ENCODE measurements around the gene MYBPC2.
"Not testable (repeated sequence)": the region's sequence is repeated elsewhere in the genome, so short reads cannot be mapped to it uniquely, and the experiment has no call there.

The MYBPC2 gene

DNA sequence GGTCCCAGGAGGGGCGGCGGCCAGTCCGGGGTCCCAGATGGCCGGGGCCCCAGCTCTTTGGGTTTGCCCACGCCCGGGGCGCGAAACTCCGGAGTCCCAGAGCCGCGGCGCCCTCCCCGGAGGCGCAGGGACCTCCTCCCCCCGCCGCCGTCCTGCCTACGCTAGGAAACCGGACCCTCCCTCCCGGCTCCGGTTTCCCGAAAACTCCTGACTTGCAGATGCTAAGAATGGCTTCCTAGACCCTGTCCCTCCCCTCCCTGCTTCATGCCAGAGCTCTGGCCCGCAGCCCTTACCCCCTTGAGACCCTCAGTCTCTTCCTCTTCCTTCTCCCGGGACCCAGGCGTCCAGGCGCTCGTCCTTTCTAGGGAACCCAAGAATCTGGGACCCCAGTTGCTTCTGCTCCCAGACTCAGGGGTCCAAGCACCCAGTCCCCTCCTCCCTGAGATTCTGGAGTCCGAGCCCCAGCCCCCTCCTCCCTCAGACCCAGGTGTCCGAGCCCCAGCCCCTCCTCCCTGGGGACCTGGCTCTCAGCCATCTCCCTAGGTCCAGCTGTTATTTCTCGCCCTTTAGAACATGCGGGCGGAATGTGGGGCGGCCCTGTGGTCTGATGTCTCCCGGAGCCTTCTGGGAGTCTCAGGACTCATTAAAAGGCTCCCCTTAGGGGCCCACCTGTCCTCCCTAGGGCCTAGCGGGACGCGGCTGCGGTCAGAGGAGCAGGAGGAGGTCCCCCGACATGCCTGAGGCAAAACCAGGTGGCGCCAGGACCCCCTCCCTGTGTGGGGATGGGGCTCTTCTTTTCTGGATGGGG is at the start of gene MYBPC2:
Gene MYBPC2 (plus strand): TSS at position 672 of the 808 bp plus-strand sequence. CDS start 62 bp downstream, at position 734.
- DNase-seq = no peak

- DNase-seq = no peak
Measured at GRCh38 chr19:50383001-50383851, 49.5 kb upstream of the MYBPC2 start.

DNA sequence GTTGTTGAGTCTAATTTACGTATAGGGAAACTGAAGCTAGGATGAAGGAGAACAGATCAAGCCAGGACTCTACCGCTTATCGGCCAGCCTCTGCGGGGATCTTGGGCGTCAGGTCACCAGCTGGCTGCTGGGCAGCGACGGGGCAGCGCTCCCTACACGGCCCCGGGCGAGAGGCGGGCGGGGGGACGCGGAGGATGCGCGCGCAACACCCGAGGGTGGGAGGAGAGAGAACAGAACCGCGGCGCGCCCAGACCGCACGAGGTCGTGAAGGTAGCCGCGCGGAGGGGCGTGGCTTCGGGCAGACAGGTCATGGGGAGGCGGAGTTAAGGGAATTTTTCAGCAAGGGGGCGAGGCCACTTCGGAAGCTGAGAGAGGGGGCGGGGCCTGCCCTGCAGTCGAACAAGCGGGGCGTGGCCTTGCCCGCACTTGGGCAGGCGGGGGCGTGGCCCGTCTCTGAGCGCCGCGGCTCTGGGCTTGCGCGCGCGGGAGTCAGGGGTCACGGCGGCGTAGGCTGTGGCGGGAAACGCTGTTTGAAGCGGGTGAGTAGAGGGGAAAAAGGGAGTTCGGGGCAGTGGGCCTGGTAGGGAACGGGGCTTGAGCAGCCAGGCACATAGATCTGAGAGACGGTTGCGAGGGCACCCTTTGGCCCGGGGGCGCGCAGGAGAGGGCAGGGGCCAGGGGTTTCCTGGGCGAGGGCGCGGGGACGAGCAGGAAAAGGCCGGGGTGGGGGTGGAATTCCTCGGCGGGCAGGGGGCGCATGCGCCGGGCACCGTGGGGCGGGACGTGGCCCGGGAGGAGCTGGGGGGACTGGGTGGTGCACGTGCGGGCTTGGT is 48.6 kb upstream of the MYBPC2 start, which contains the start of gene POLD1:
Gene POLD1 (plus strand): TSS at position 496 of the 833 bp plus-strand sequence. CDS start 14,505 bp downstream, outside the sequence.
- peak; percentile 100 for DNase-seq

- DNase-seq = no peak
Measured at GRCh38 chr19:50384685-50385535, 47.8 kb upstream of the MYBPC2 start.

DNA sequence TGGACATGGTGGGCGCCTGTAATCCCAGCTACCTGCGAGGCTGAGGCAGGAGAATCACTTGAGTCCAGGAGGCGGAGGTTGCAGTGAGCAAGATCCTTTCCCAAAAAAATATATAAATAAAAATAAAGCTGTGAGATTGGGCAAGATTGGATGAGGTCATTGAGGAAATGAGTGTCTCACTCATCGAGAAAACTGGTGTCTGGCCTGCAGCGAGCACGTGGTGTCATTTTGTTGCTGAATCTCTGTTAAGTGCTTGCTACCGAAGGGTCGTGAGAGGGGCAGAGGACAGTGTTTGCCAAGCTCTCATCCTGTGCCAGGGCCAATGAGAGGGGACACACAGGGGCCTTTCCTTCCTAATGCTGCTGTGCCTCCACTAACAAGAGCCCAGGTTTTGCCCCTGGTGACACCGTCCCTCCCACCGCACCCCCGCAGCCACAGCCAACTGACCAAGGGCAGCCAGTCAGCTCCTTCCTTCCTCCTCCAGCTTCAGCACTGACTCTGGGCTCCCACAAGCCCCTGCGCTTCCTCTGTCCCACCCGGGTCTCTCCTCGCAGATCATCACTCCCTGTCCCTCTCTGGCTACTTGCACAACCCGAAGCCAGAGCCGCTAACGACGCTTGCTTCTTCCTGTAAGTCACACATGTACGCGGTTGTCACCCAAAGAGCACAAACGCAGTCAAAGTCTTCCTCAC is 45.4 kb upstream of the MYBPC2 start:
- DNase-seq = no peak

- no peak for DNase-seq
Measured at GRCh38 chr19:50387868-50388245, 44.8 kb upstream of the MYBPC2 start.

GRCh38 chr19:50390295-50390694 is 42.4 kb upstream of the MYBPC2 start:
- DNase-seq = not testable (repeated sequence)

DNA sequence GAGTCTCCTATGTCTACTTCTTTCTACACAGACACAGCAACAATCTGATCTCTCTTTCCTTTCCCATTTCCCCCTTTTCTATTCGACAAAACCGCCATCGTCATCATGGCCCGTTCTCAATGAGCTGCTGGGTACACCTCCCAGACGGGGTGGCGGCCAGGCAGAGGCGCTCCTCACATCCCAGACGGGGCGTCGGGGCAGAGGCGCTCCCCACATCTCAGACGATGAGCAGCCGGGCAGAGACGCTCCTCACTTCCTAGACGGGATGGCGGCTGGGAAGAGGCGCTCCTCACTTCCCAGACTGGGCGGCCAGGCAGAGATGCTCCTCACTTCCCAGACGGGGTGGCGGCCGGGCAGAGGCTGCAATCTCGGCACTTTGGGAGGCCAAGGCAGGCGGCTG is 41.7 kb upstream of the MYBPC2 start:
- DNase-seq = not testable (repeated sequence)

- DNase-seq = no peak
Measured at GRCh38 chr19:50392759-50393158, 39.9 kb upstream of the MYBPC2 start.

DNA sequence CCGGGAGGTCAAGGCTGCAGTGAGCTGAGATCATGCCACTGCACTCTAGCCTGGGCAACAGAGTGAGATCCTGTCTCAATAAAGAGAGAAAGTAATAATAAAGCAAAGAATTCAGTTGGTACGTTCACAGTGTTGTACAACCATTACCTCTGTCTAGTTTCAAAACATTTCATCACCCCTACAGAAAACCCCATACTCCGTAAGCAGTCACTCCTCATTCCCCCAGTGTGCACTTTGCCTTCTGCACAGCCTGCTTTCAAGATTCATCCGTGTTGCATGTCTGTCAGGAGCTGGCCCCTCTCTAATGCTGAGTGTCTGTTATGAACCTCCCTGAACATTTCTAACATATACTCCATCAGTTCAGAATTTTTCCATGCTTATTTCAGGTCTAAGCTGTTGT is 39.1 kb upstream of the MYBPC2 start:
- no peak for DNase-seq

- no peak for DNase-seq
Measured at GRCh38 chr19:50394017-50394416, 38.7 kb upstream of the MYBPC2 start.

DNA sequence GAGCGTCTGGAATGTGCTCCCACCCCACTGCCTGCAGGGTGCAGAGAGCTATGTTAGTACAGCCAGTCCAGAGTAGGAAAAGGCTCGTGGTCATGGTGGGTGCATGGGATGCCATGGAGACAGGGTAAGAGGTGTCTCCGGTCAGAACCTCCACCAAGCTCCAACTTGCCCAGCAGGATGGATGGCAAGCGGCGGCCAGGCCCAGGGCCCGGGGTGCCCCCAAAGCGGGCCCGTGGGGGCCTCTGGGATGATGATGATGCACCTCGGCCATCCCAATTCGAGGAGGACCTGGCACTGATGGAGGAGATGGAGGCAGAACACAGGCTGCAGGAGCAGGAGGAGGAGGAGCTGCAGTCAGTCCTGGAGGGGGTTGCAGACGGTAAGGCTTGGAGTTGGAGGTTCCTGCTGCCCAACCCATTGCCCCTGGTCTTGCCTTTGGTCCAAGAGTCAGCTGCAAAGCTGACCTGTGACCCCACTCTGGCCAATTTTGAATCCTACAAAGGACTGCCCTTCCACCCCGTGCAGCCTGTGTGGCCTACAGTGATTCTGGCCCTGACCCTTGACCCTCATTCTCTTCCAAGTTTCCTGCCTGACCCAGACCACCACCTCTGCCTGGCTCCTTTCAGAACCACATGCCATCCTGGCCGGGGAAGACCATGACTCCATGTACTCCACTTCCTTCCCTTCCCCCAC is 33.9 kb upstream of the MYBPC2 start:
- DNase-seq = no peak

DNA sequence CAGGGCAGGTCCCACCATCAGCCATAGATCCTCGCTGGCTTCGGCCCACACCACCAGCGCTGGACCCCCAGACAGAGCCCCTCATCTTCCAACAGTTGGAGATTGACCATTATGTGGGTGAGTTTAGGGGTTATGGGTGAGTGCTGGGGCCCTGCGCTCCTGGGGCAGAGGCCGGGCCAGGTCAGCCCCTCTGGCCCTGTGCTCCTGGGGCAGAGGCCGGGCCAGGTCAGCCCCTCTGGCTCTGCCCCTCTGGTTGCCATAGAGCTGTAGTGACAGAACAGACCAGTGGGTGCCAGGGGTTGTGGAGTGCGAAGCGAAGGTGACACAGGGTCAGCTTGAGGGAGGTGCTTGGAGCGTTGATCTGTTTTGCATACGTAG is 33.3 kb upstream of the MYBPC2 start:
- DNase-seq = no peak

DNA sequence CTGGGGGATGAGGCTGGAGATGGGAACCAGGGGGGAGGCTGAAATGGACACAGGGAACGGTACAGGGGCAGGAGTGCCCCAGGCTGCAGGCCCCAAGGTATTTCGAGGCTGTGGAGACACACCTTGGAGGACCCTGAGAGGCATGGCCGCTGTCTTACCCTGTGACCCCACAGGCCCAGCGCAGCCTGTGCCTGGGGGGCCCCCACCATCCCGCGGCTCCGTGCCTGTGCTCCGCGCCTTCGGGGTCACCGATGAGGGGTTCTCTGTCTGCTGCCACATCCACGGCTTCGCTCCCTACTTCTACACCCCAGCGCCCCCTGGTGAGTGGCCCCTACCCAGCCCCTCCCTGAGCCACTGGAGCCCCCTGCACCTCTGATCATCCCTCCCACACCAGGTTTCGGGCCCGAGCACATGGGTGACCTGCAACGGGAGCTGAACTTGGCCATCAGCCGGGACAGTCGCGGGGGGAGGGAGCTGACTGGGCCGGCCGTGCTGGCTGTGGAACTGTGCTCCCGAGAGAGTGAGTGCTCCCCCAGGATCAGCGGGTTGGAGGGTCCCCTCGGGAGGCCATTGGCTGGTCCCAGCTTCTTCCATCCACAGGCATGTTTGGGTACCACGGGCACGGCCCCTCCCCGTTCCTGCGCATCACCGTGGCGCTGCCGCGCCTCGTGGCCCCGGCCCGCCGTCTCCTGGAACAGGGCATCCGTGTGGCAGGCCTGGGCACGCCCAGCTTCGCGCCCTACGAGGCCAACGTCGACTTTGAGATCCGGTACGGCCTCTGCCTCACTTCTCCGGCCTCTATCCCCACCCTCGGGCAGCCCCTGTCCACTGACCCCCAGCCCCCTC is 30.9 kb upstream of the MYBPC2 start:
- no peak for DNase-seq

DNA sequence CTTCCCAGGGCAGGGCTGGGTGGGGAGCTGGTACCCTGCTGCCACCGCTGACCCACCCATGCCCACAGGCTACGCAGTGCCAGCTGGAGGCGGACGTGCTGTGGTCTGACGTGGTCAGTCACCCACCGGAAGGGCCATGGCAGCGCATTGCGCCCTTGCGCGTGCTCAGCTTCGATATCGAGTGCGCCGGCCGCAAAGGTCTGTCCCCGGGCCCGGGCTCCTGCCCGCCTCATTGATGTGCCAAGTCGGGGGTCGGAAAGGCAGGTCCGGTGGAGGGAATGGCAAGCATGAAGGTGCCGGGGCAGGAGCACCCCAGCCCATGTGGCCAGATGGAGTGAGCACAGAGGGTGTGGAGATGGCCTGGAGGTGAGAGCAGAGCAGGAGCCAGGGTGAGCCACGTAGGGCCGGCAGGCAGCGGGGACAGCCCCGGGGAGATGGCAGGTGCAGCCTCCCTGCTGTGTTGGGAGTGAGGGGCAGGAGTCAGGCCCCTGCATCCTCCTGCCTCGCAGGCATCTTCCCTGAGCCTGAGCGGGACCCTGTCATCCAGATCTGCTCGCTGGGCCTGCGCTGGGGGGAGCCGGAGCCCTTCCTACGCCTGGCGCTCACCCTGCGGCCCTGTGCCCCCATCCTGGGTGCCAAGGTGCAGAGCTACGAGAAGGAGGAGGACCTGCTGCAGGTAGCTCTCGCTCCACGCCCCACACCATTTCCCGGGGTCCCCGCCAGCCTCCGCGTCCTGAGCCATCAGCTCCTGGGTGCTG is 30.0 kb upstream of the MYBPC2 start:
- DNase-seq = no peak

DNA sequence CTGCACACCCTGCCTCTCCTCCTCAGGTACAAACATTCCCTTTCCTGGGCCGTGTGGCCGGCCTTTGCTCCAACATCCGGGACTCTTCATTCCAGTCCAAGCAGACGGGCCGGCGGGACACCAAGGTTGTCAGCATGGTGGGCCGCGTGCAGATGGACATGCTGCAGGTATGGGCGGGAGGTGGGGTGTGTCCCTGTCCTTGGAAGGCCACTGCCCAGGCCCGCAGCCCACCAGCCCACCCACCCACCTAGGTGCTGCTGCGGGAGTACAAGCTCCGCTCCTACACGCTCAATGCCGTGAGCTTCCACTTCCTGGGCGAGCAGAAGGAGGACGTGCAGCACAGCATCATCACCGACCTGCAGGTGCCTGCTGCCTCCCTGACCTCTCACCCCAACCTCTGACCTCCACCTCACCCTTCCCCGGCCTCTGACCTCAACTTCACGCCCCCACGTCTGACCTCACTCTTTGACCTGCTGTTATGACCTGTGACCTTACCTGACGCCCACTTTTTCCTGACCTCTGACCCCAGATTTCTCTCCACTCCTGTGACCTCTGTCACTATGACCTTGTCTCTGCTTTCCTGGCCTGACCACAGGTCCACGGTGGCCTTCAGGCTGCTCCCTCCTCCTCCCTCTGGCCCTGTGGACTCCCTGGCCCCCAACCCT is 26.4 kb upstream of the MYBPC2 start:
- DNase-seq = no peak

DNA sequence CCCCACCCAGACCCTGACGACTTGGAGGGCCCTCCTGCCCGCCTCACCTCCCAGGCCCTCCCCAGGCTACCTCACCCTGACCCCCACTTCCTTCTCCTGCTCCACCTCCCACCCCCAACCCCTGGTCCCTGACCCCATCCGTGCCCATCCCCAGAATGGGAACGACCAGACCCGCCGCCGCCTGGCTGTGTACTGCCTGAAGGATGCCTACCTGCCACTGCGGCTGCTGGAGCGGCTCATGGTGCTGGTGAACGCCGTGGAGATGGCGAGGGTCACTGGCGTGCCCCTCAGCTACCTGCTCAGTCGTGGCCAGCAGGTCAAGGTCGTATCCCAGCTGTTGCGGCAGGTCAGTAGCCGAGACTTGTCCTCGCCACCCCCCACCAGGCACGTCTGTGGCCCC is 25.9 kb upstream of the MYBPC2 start:
- no peak for DNase-seq

DNA sequence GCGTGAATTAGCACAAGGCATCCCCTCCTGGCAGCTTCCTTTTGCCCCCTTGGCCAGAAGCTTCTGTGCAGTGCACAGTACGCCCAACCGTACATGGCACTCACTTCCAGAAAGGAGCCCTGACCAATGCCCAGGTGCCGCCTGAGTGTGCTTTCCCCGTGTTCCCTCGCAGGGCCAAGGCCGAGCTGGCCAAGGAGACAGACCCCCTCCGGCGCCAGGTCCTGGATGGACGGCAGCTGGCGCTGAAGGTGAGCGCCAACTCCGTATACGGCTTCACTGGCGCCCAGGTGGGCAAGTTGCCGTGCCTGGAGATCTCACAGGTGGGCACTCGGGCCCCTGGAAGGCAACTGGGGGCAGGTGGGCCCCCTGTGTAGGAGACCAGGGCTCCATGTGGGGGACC is 23.3 kb upstream of the MYBPC2 start:
- DNase-seq = no peak
